Activated naive CD4-positive, alpha-beta T cell treated with anti-CD3 and anti-CD28 coated beads for 36 hours (primary cell): Measurements from ENCODE around the gene ENPP3. TPM values are rescaled to one million over a fixed set of nuclear protein-coding genes. Genes with fewer than 3 reads are reported as not detected.

ENCODE experiments used
- CTCF ChIA-PET: fragments of 350-600 bp; sonication (Branson Sonifier 250); formaldehyde crosslinking; loops from one replicate; lab custom pipeline; 2021; ENCODE audit warnings: antibody characterized with exemption; lab: Charles Lee
- DNase-seq: peaks from one replicate; pipeline ENCODE4 v3.0.0-alpha.2; 2020
- H3K27ac Mint-ChIP-seq: one replicate; pipeline ENCODE4 v1.8.0; 2021; ENCODE audit warnings: mild to moderate bottlenecking, mixed read lengths
- H3K27me3 Mint-ChIP-seq: one replicate; pipeline ENCODE4 v1.8.0; 2021; ENCODE audit warnings: low read depth, mixed read lengths
- H3K36me3 Mint-ChIP-seq: one replicate; pipeline ENCODE4 v1.8.0; 2021; ENCODE audit warnings: low read depth, mixed read lengths
- H3K4me1 Mint-ChIP-seq: one replicate; pipeline ENCODE4 v1.8.0; 2021; ENCODE audit warnings: low read depth, mixed read lengths
- H3K4me3 Mint-ChIP-seq: one replicate; pipeline ENCODE4 v1.8.0; 2021; ENCODE audit warnings: mild to moderate bottlenecking, moderate library complexity, mixed read lengths
- H3K9me3 Mint-ChIP-seq: one replicate; pipeline ENCODE4 v1.8.0; 2021; ENCODE audit warnings: mixed read lengths
- intact Hi-C: fragments of 100-400 bp; cut with micrococcal nuclease; formaldehyde crosslinking; loops from one replicate; pipeline ENCODE4 v1.15.1; 2023
- total RNA-seq, 2 experiments: library from RNA; stranded (reverse); gene quantifications; one replicate each; pipeline ENCODE4 v1.2.3, GENCODE V29; 2021

The ENPP3 gene
- total RNA-seq, 2 experiments from 2014 or later: 0.96 to 1.2 TPM

DNA sequence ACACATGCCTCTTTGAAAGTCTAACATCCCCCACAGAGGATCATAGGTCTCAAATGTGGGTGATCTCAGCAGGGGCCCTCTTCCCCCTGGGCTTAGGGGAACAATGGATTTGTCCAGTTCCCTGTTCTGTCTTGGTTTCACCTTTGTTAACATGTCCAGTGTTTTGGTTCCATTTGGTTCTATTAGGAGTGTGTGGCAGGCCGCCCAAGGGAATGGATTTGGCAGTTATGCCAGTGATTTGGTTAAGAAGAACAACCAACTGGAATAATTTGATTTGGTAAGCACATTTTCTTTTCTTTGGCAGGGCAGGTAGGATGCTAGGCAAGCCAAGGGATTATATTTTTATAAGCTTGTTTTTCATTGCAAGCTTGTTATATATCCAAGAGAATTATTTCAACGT lies 142.2 kb downstream of the ENPP3 start:
- H3K4me3 Mint-ChIP-seq: no peak overlapping the region
- no peaks in the 10 kb centered on the region for H3K9me3 Mint-ChIP-seq
- CTCF ChIA-PET: no interaction called here
- peaks cover 4% of the 10 kb centered on the region for H3K27me3 Mint-ChIP-seq
- no peaks in the 10 kb centered on the region for H3K4me1 Mint-ChIP-seq
- intact Hi-C loops: no loop called here
- DNase-seq: no peak
- no peak overlapping the region for H3K27ac Mint-ChIP-seq
- H3K36me3 Mint-ChIP-seq: no peaks in the 10 kb centered on the region

DNA sequence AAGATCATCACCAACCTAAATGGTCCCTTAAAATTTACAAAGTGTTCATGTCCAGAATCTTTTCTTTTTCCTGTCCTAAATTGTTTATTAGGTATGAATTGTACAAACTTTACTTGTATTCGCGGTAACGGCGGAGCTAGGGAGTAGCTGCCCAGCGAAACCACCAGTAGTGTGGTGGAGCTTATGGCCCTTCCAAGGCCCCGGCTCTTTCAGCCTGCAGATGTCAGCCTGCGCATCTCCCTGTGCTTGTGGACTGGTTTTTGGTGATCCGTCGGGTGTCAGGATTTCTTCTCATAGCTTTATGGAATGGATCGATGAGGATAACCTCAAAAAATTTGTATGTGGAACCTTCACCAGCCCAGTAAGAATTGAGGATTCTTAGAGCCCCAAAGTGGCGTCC lies 143.5 kb downstream of the ENPP3 start:
- intact Hi-C loops: no loop called here
- Mint-ChIP-seq H3K36me3 (no peaks in the 10 kb centered on the region), H3K27me3 (peaks cover 4% of the 10 kb centered on the region), H3K9me3 (no peaks in the 10 kb centered on the region), H3K27ac (no peak overlapping the region), H3K4me1 (no peaks in the 10 kb centered on the region), H3K4me3 (no peak overlapping the region)
- CTCF ChIA-PET: interaction anchor here (1.1 kb wide), 1 partner anchor 129 kb away, joined by 5 read pairs; no protein-coding TSS in a partner anchor
- DNase-seq: no peak

DNA sequence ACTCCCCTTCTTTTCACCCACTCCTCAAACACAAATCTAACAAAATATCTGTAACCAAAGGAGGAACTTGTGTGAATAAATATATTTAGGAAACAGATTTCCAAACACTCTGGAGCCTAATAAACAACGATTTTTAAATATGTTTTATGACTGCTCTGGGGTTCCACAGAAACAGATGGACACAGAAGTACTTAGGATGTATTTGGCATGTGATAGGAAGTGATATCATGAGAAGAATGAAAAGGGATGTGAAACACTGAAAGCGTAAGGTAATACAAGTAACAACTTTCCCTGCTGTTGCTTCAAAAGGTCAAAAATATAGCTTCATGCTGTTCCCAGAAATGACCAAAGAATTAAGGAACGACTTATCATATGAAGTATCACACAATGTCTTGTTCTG lies 144.6 kb downstream of the ENPP3 start:
- CTCF ChIA-PET: no interaction called here
- no peak for DNase-seq
- peaks cover 9% of the 10 kb centered on the region for H3K27me3 Mint-ChIP-seq
- H3K36me3 Mint-ChIP-seq: no peaks in the 10 kb centered on the region
- no peak overlapping the region for H3K27ac Mint-ChIP-seq
- H3K4me1 Mint-ChIP-seq: no peaks in the 10 kb centered on the region
- intact Hi-C loops: loop anchor here (1.0 kb wide), 1 partner anchor 129 kb away; no protein-coding TSS in a partner anchor
- H3K9me3 Mint-ChIP-seq: no peaks in the 10 kb centered on the region
- H3K4me3 Mint-ChIP-seq: no peak overlapping the region

DNA sequence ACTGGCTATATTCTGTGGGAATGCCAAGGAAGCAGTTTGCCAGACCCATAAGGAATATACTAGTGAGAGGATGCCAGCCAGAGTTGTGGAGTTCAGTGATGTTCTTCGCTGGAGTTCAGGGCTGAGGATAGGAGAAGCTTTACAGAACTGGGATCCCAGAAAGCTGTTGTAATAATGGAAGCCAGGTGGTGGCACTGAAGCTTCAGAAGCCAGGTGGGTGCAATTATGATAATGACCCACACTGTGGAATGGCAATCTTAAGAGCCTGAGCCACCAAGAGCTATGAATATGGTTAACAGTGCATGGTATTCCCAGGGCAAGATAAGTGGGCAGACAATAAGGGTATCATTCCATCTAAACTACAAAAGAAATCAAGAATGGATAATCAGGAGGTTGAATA lies 145.7 kb downstream of the ENPP3 start:
- Mint-ChIP-seq H3K36me3 (no peaks in the 10 kb centered on the region), H3K9me3 (no peaks in the 10 kb centered on the region), H3K4me1 (no peaks in the 10 kb centered on the region), H3K27me3 (peaks cover 7% of the 10 kb centered on the region), H3K27ac (no peak overlapping the region), H3K4me3 (no peak overlapping the region)
- CTCF ChIA-PET: interaction anchor here (0.6 kb wide), 1 partner anchor 532 kb away, joined by 3 read pairs; no protein-coding TSS in a partner anchor
- DNase-seq: no peak
- intact Hi-C loops: loop anchor here (1.0 kb wide), 1 partner anchor 128 kb away; no protein-coding TSS in a partner anchor

DNA sequence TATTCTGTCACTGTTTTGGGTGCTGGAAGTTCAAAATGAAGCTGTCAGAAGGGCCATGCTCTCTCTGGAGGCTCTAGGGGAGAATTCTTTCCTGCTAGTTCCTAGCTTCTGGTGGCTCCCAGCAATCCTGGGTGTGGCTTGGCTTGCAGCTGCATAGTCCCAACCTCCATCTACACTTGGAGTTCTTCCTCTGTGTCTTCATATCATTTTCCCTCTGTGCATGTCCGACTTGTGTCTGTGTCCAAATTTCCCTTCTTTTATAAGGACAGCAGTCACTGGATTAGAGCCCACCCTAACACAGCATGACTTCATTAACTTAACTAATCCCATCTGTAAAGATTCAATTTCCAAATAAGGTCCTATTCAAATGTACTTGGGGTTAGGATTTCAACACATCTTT lies 147.5 kb downstream of the ENPP3 start:
- Mint-ChIP-seq H3K4me3 (no peak overlapping the region), H3K27me3 (peaks cover 7% of the 10 kb centered on the region), H3K36me3 (no peaks in the 10 kb centered on the region), H3K27ac (no peak overlapping the region), H3K4me1 (no peaks in the 10 kb centered on the region), H3K9me3 (no peaks in the 10 kb centered on the region)
- no peak for DNase-seq
- intact Hi-C loops: no loop called here
- CTCF ChIA-PET: no interaction called here

DNA sequence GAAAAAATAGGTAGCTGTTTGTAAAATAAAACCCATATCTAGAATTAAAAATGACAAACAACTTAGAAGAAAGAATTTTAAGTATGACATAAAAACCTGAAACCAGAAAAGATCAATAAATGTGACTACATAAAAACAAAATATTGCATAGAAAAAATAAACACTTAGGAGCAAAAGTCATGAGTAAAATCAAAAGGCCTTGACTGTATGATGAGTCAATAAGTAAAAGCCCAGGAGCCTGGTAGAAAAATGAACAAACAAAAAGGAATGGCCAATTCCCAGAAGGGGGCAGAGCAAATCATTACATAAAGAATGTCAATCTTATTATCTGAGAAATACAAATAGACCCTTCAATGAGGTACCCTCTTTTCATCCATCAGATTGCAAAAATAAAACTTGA lies 150.0 kb downstream of the ENPP3 start:
- H3K27me3 Mint-ChIP-seq: peaks cover 7% of the 10 kb centered on the region
- no peaks in the 10 kb centered on the region for H3K9me3 Mint-ChIP-seq
- intact Hi-C loops: no loop called here
- DNase-seq: no peak
- no peak overlapping the region for H3K4me3 Mint-ChIP-seq
- no peaks in the 10 kb centered on the region for H3K4me1 Mint-ChIP-seq
- no peaks in the 10 kb centered on the region for H3K36me3 Mint-ChIP-seq
- CTCF ChIA-PET: no interaction called here
- H3K27ac Mint-ChIP-seq: no peak overlapping the region

DNA sequence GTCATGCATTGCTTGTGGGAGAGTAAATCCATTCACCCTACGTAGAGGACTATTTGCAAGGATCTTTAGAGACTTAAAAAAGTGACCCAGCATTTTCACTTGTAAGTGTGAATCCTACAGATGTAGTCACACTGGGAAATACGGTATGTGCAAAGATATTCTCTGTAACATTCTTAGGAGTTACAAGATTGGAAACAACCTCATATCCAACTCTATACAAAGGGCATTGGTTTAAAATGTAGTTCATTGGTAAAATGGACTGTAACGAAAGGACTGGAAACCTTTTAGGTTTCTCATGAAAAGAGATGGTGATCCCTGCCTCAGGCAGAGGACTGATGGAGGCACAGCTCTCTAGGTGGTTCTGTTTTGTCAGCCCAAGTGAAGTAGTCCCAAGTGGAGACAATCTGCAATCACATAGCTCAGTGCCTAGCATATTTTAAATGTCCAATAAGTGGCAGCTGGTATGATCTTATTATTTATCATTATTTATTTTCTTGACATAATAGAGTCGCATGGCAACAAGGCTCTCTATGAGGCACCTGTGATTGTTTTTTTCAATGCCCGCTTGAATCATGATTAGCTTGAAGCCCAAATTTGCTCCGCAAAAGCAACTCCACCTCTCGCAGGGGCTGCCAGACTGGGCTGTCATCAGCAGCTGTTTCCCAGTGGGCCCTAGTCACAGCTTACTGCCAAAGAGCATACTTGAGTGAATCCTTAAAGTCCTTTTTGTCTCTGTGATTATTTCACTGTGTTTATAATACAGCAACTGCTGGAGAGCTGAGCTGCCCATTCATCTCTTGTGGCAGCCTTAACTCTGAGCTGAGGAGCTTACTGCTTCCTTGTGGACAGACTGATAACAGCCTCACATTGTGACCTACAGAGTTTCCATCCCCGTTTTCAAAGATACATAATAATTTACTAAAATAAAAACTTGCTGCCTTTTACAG lies 150.9 kb downstream of the ENPP3 start:
- peaks cover 7% of the 10 kb centered on the region for H3K27me3 Mint-ChIP-seq
- H3K36me3 Mint-ChIP-seq: no peaks in the 10 kb centered on the region
- H3K9me3 Mint-ChIP-seq: no peaks in the 10 kb centered on the region
- H3K4me1 Mint-ChIP-seq: no peaks in the 10 kb centered on the region
- CTCF ChIA-PET: interaction anchor here (0.7 kb wide), 1 partner anchor 126 kb away, joined by 3 read pairs; no protein-coding TSS in a partner anchor
- no peak overlapping the region for H3K27ac Mint-ChIP-seq
- DNase-seq: no peak
- intact Hi-C loops: no loop called here
- no peak overlapping the region for H3K4me3 Mint-ChIP-seq

DNA sequence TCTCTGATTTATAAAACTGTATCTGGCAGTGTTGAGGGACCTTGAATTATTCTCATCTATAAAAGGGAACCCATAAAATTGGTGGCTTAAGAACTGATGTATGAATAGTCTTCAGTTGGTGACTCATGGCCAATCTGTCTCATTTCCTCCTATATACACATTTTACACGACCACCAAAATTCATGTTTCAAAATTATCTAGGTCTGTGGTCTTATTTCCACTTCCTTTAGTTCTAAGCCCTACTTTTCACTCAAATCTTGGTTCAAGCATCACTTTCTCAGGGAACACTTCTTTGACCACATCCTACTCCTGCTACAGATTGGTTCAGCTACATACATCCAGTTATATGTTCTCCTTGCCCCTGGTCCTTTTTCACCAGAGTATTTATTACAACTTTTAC lies 152.1 kb downstream of the ENPP3 start:
- intact Hi-C loops: no loop called here
- H3K27ac Mint-ChIP-seq: no peak overlapping the region
- H3K9me3 Mint-ChIP-seq: no peaks in the 10 kb centered on the region
- peaks cover 7% of the 10 kb centered on the region for H3K27me3 Mint-ChIP-seq
- no peak overlapping the region for H3K4me3 Mint-ChIP-seq
- H3K4me1 Mint-ChIP-seq: no peaks in the 10 kb centered on the region
- no peak for DNase-seq
- CTCF ChIA-PET: no interaction called here
- no peaks in the 10 kb centered on the region for H3K36me3 Mint-ChIP-seq

DNA sequence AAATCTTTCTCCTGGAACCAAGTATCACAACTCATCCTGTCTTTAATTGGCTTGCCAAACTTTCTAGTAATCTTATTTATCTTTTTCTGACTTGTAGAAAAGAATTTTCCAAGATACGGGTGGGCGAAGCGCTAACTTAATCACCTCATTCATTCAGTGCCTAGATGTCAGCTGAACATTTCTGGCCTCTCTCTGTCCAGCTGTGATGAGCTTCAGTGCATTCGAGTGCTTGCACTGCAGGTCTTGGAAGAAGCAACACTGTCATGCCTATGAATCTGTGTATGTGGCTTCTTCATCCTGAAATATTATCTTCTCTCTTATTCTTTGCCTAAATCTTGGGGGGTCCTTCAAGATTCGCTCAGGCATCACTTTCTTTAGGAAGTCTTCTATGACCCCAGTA lies 154.4 kb downstream of the ENPP3 start:
- CTCF ChIA-PET: no interaction called here
- Mint-ChIP-seq H3K36me3 (no peaks in the 10 kb centered on the region), H3K9me3 (no peaks in the 10 kb centered on the region), H3K27me3 (peaks cover 2% of the 10 kb centered on the region), H3K4me1 (no peaks in the 10 kb centered on the region), H3K4me3 (no peak overlapping the region), H3K27ac (no peak overlapping the region)
- intact Hi-C loops: no loop called here
- DNase-seq: no peak

DNA sequence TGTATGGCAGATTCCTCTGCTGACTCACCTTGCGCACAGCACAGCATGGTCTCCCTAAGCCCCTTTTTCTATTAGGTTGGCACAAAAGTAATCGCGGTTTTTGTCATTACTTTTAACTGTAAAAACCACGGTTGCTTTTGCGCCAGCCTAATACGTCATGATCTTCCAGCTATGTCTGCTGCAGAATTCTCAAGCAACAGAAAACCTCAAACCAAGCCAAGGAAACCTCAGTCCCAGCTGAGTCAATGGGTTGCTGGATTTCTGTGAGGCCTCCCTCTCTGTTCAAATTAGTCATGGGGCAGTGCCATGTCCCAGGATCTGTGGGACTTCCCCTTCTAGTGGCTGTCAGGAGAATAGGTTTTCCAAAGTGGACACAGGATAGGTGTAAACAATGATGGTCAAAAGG lies 155.0 kb downstream of the ENPP3 start:
- intact Hi-C loops: no loop called here
- H3K9me3 Mint-ChIP-seq: no peaks in the 10 kb centered on the region
- no peaks in the 10 kb centered on the region for H3K36me3 Mint-ChIP-seq
- DNase-seq: no peak
- H3K4me3 Mint-ChIP-seq: no peak overlapping the region
- CTCF ChIA-PET: interaction anchor here (0.7 kb wide), 1 partner anchor 123 kb away, joined by 3 read pairs; no protein-coding TSS in a partner anchor
- no peak overlapping the region for H3K27ac Mint-ChIP-seq
- H3K4me1 Mint-ChIP-seq: no peaks in the 10 kb centered on the region
- H3K27me3 Mint-ChIP-seq: peaks cover 5% of the 10 kb centered on the region

DNA sequence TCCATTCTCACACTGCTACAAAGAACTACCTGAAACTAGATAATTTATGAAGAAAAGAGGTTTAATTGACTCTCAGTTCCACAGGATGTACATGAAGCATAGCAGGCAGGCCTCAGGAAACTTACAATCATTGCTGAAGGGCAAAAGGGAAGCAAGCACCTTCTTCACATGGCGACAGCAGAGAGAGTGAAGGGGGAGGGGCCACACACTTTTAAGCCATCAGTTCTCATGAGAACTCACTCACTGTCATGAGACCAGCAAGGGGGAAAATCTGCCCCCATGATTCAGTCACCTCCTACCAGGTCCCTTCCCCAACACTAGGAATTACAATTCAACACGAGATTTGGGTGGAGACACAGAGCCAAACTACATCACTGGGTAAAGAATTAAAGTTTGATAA lies 158.3 kb downstream of the ENPP3 start:
- no peaks in the 10 kb centered on the region for H3K36me3 Mint-ChIP-seq
- no peak for DNase-seq
- intact Hi-C loops: no loop called here
- no peak overlapping the region for H3K4me3 Mint-ChIP-seq
- CTCF ChIA-PET: no interaction called here
- no peak overlapping the region for H3K27ac Mint-ChIP-seq
- H3K4me1 Mint-ChIP-seq: no peaks in the 10 kb centered on the region
- H3K9me3 Mint-ChIP-seq: peaks cover 2% of the 10 kb centered on the region
- peaks cover 15% of the 10 kb centered on the region for H3K27me3 Mint-ChIP-seq
